Epithelial cell of esophagus (primary cell): ENCODE measurements around the gene TMEM145.

Experiments
- DNase-seq: peaks from one replicate; pipeline ENCODE4 v3.0.0; 2010; ENCODE audit warnings: low read depth
- H3K4me3 ChIP-seq: 2 replicates; pipeline ENCODE4 v1.5.1; 2011; ENCODE audit warnings: mild to moderate bottlenecking, low read length, control low read depth
- CTCF ChIP-seq: IDR thresholded peaks from 2 replicates; pipeline ENCODE4 v1.5.1; 2011; ENCODE audit warnings: low read depth, mild to moderate bottlenecking, low read length, control low read depth, inconsistent platforms; ENCODE audit not compliant: insufficient read depth; ENCODE audit errors: missing control alignments

TMEM145 gene

DNA sequence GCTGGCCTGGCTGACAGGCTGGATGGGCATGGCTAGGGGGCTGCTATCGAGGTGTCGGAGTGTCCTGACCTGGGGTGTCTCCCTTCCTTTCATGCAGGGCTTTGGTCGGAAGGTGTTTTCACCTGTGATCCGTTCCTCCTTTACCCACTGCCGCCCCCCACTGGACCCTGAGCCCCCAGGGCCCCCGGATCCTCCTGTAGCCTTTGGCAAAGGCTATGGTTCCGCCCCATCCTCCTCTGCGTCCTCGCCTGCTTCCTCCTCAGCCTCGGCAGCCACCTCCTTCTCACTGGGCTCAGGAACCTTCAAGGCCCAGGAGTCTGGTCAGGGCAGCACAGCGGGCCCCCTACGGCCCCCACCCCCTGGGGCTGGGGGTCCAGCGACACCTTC is 23.0 kb upstream of the TMEM145 start:
- H3K4me3 ChIP-seq = no peak overlapping the region
- DNase-seq = no peak
- no peak for TF ChIP-seq CTCF

DNA sequence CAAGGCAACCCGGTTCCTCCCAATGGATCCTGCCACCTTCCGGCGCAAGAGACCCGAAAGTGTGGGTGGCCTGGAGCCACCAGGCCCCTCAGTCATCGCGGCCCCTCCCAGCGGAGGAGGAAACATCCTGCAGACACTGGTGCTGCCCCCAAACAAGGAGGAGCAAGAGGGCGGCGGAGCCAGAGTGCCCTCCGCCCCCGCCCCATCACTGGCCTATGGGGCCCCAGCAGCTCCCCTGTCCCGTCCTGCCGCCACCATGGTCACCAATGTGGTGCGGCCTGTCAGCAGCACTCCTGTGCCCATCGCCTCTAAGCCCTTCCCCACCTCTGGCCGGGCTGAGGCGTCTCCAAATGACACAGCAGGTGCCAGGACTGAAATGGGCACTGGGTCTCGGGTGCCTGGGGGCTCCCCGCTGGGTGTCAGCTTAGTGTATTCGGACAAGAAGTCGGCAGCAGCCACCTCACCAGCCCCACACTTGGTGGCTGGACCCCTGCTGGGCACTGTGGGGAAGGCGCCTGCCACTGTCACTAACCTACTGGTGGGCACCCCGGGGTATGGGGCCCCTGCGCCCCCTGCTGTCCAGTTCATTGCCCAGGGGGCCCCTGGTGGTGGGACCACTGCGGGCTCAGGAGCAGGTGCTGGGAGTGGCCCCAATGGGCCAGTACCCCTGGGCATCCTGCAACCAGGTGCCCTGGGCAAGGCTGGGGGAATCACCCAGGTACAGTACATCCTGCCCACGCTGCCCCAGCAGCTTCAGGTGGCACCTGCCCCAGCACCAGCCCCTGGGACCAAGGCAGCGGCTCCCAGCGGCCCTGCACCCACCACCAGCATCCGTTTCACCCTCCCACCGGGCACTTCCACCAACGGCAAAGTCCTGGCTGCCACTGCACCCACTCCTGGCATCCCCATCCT is 22.3 kb upstream of the TMEM145 start:
- peak; percentile 33 for TF ChIP-seq CTCF
- no peak overlapping the region for H3K4me3 ChIP-seq
- no peak for DNase-seq

- no peak for TF ChIP-seq CTCF
- H3K4me3 ChIP-seq = no peak overlapping the region
- no peak for DNase-seq
These were observed 21.7 kb upstream of the TMEM145 start for GRCh38 chr19:42291435-42291810.

DNA sequence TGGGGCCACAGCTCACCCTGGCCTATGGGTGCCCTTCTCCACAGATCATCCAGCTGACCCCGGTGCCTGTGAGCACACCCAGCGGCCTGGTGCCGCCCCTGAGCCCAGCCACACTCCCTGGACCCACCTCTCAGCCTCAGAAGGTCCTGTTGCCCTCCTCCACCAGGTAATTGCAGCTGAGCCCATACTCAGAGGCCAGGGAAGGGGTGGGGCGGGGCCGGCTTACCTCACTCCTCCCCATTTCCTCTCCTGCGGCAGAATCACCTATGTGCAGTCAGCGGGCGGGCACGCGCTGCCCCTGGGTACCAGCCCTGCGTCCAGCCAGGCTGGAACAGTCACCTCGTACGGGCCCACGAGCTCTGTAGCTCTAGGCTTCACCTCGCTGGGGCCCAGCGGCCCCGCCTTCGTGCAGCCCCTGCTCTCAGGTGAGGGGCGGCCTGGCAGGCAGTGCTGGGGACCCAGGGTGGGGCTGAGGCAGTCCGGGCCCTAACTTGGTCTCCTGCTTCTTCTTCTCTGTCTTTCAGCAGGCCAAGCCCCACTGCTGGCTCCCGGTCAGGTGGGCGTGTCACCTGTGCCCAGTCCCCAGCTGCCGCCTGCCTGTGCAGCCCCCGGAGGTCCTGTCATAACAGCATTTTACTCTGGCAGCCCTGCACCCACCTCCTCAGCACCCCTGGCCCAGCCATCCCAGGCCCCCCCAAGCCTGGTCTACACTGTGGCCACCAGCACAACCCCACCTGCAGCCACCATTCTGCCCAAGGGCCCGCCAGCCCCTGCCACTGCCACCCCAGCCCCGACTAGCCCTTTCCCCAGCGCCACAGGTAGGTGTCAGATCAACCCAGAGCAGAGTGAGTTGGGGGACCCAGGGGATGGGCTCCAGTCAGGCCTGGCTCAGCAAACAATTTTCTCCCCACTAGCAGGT is 20.8 kb upstream of the TMEM145 start:
- no peak for TF ChIP-seq CTCF
- DNase-seq = peak; percentile 42
- no peak overlapping the region for H3K4me3 ChIP-seq

- no peak for TF ChIP-seq CTCF
- no peak overlapping the region for H3K4me3 ChIP-seq
- DNase-seq = no peak
These were observed 20.1 kb upstream of the TMEM145 start for GRCh38 chr19:42292963-42293362.

GRCh38 chr19:42293540-42293939 is 19.6 kb upstream of the TMEM145 start:
- H3K4me3 ChIP-seq = no peak overlapping the region
- DNase-seq = no peak
- TF ChIP-seq CTCF = peak; percentile 4
